HT1080 (cell line): ENCODE results near the gene NUDT14. TPM values are rescaled to one million over a fixed set of nuclear protein-coding genes. Genes with fewer than 3 reads are reported as not detected.

ENCODE experiments used
- DNase-seq: peaks from one replicate; pipeline ENCODE4 v3.0.0-alpha.2; 2015; ENCODE audit warnings: low read depth
- total RNA-seq: library from RNA; depleted of rRNA; stranded (reverse); fragments of >200 nt; shearing (Covaris generic); gene quantifications from 2 replicates; pipeline ENCODE4 v1.2.3, GENCODE V29; 2014

Gene NUDT14
- total RNA-seq, 1 experiment from 2014 or later: 14.2 TPM

GRCh38 chr14:105160776-105161175 is 20.3 kb downstream of the NUDT14 start:
- no peak for DNase-seq

- DNase-seq: no peak
Observed at GRCh38 chr14:105159344-105159743, 21.8 kb downstream of the NUDT14 start.

- DNase-seq: no peak
Observed at GRCh38 chr14:105158794-105159193, 22.3 kb downstream of the NUDT14 start.

DNA sequence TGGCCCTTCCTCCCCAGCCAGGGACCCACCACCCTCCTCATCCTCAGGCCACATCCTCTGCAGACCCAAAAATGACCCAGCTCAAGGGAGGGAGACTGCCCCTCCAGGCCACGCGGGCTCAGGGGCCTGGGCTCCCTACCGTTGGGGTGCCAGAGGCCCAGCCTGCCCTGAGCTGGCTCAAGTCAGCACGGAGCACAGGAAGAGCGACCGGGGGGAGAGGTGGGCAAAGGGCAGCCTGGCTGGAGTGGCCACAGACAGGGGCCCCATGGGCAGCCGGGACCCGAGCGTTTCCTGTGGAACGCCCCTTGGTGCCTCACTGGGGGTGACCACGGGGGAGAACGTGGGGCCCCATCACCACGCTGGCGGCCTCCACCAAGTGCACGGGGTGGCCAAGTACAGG is 23.2 kb downstream of the NUDT14 start:
- DNase-seq: no peak

- no peak for DNase-seq
Observed at GRCh38 chr14:105156414-105157375, 24.4 kb downstream of the NUDT14 start.

- DNase-seq: no peak
Observed at GRCh38 chr14:105155681-105156413, 25.3 kb downstream of the NUDT14 start.

DNA sequence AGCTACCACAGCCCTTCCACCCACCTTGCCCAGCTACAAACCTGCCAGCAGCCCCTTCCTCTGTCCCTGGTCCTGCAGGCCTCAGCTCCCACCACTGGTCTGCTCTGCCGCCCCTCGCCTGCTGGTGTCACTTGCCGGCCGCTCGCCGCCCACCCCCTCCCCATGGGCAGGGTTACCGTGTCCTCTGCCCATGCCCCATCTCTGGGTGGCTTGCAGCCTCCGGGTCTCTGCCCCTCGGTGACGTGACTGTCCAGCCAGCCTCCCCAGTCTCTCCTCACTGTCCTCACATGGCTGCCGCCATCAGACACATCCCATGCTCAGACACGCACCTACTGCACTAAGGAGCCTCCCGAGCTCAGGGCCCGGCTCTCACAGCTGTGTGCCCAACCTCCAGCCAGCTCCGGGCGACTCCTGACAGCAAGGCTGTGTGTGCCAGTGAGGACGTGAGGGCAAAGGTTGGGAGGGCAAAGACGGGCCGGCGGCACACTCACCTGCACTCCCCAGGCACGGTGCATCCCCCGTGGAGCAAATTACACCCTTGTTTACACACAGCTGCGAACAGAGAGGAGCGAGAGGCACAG is 26.0 kb downstream of the NUDT14 start:
- no peak for DNase-seq

GRCh38 chr14:105154476-105154871 is 26.6 kb downstream of the NUDT14 start:
- no peak for DNase-seq

GRCh38 chr14:105153739-105154475 is 27.2 kb downstream of the NUDT14 start:
- DNase-seq: no peak

GRCh38 chr14:105153331-105153731 is 27.8 kb downstream of the NUDT14 start:
- no peak for DNase-seq

GRCh38 chr14:105152794-105153241 is 28.3 kb downstream of the NUDT14 start:
- DNase-seq: no peak

- DNase-seq: no peak
Observed at GRCh38 chr14:105151838-105152793, 29.0 kb downstream of the NUDT14 start.

DNA sequence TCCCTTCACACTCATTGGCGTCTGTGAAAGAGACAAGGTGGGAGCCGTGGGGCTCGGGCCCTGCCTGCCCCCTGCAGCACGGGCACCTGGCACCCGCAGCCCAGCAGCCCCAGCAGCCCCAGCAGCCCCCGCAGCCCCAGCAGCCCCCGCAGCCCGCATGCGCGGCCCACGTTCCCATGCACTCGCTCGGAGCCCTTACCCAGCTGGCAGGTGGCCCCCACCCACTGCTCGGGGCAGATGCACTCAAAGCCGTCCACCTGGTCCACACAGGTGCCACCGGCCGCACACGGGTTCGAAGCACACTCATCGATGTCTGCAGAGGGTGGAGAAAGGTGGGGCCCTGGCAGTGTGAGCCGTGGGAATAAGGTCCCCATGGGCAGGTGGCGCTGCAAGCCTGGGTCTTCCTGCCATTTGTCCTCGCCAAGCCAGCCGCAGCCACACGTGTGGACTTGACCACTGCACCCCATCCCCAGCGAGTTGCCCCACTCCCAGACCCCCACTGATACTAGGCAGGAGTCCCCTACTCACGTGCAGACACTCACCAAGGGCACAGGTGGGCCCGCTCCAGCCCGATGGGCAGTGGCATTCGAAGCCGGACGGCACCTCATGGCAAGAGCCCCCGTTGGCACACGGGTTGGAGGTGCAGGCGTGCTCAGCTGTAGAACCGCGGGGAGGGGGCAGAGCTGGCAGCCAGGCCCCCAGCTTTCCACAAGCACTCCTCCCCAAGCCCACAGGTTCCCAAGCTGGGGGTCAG is 29.9 kb downstream of the NUDT14 start:
- no peak for DNase-seq

DNA sequence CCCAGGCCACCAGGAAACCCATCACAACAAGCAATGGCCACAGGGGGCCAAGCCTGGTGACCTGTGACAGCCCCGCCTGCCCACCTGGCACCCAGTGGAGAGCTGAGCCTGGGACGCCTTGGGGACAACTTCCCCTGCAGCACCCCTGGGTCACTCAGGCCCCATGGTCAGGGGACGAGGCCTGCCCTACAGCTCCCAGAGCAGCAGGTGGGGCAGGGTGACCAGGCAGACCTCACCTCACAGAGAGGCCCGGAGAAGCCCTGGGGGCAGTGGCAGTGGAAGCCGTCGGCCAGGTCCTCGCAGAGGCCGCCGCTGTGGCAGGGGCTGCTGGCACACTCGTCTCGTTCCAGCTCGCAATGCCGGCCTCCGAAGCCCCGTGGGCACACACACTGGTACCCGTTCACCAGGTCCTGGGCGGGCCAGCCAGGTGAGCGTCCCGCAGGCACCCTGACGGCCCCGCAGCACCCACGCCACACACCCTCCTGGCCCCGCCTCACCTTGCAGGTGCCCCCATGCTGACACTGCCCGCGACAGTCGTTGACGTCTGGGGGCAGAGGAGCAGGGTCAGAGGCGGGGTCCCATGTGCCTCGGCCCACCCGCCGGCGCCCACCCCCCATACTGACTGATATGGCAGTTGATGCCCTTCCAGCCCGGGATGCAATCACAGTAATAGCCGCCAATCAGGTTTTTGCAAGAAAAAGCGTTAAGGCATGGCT is 30.6 kb downstream of the NUDT14 start:
- DNase-seq: no peak

DNA sequence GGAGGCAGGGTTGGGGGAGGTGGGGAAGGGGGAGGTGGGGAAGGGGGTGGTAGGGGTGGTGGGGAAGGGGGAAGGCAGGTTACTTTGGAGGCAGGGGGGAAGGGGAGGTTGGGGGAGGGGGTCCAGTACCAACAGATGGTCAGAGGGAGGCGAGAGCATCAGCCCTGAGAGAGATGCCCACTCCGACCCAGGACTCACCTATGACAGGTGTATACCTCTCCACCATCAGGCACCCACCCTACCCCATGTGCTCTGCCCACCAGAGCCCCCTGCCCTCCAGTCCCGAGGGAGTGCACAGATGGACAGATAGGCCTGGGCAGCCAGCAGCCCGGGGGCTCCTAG is 31.1 kb downstream of the NUDT14 start:
- DNase-seq: no peak

DNA sequence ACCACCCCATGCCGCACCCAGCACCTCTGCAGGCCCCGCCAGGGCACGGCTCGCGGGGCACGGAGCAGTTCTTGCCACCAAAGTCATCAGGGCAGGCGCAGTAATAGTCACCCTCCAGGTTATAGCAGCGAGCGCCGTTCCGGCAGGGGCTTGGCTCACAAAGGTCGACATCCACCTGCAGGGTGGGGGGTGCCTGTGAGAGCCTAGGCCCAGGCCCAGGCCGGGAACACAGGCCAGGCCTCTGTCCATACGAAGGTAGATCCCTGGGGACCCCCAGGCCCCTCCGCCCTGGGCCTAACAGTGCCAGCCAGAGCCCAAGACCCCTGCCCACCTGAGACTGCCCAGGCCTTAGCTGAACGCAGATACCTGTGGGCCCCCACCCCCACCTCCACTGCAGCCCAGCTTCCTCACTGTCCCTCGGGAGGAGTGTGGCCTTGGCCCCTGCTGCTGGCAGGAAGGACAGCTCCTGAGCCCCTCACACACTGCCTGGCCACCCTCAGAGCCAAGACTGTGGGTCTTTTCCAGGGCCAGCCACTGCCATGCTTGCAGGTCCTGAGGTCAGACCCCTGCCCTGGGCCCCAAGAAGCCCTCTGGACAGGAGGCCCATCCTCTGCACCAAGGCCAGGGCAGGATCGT is 31.8 kb downstream of the NUDT14 start:
- no peak for DNase-seq

- DNase-seq: no peak
Observed at GRCh38 chr14:105148604-105149145, 32.4 kb downstream of the NUDT14 start.
